ENCODE measurements around the gene RANBP3.
"Not testable (repeated sequence)": the region's sequence is repeated elsewhere in the genome, so short reads cannot be mapped to it uniquely, and the experiment has no call there.

RANBP3 gene

GRCh38 chr19:5966215-5966614 is 11.7 kb downstream of the RANBP3 start:
- DNase-seq (ENCODE audit: low spot score): no peak

DNA sequence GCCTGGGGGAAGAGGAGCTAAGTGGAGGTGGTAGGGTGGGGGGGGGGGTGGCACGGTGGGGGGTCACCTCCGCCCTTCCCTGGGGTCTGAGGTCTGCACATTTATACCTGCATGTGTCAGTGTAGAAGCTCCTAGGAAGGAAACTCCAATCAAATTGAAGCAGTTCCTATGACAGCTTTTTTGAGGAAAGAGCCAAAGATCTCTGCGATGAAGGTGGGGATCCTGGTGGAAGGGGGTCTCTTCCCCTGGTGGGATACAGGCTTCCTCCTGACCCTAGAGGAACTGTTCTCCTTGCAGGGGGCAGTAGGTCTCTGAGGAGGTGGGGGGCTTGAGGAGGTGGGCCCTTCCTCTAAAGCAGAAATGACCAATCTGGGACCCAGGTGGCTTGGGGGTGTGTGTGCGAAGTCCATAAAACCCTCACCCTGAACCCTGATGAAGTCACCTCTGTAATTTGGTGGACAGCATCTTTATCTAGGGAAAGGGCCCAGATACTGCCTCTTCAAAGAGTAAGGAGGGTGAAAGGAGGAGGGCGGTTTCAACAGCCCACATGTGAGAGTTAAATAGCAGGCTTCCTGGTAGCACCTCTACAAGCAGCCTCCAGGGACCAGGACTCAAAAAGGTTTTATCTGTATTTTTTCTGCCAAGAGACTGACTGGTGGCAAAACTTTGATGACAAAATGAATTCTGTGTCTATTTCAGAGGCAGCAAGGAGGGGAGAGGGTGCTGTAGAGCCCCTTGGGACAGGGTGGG is 12.9 kb downstream of the RANBP3 start:
- no peak for DNase-seq (ENCODE audit: low spot score)

GRCh38 chr19:5963855-5964254 is 14.1 kb downstream of the RANBP3 start:
- no peak for DNase-seq (ENCODE audit: low spot score)

DNA sequence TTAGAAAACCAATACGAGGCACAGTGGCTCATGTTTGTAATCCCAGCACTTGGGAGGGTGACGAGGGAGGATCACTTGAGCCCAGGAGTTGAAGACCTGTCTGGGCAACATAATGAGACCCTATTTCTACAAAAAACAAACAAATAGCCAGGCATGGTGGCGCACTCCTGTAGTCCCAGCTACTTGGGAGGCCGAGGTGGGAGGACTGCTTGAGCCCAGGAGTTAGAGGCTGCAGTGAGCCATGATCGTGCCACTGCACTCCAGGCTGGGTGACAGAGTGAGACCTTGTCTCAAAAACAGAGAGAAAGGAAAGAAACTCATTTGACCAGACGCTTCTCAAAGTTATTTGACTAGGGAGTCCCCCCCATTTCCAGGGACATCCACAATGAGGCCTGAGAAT is 14.7 kb downstream of the RANBP3 start:
- DNase-seq (ENCODE audit: low spot score): not testable (repeated sequence)

- no peak for DNase-seq (ENCODE audit: low spot score)
Observed at GRCh38 chr19:5961969-5962945, 15.7 kb downstream of the RANBP3 start.

DNA sequence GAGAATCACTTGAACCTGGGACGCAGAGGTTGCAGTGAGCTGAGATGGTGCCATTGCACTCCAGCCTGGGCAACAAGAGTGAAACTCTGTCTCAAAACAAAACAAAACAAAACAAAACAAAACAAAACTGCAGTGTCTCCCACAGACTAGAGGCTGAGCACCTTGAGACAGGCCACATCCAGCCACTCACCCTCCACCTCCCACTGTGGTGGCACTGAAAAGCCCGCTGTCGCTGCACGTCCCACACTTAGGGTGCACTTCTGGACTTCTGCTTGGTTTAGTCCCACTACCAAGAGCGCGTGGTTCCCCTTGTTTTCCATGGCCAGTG is 16.3 kb downstream of the RANBP3 start:
- DNase-seq (ENCODE audit: low spot score): not testable (repeated sequence)

DNA sequence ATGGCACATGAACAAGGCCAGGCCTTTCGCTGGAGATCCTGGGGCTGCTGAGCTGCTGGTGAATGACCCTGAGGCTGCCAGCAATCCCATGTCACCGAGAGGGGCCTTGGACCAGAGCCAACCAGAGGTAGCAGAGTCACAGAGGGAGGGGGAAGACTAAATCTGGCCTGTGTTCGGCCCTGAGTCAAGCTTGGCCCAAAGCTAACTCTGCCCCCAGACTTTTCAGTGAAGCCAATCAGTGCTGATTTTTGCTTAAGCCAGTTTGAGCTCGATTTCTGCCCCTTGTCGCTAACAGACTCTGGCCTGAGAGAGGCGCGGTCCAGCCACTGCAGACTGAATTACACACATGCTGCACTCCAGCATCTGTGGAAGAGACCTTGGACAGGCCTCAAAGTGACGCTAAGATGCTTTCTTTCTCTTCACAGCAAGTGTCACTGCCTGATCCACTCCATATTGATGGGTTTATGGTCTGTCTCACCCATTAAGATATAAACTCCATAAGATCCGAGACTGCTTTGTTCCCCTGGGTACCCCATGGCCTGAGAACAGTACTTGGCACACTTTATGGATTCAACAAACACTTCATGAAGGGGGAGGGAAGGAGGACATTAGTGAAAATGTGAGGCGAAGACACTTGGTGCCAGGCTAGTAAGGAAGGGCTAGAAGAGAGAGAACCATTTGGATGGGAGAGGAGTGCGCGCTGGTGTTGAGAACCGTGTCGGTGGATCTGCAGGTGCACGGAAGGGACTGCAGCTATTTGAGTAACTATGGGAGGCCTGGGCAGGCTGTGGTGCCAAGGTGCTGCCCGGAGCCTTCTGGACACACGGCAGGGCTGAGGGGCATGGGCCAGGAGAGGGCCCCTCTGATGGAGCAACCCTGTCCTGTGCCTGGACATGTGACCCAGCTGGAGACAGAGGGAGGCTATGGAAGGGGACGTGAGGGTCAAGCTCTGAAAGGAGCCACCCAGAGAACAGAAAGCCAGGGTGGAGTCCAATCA is 17.6 kb downstream of the RANBP3 start:
- DNase-seq (ENCODE audit: low spot score): no peak

GRCh38 chr19:5959260-5960004 is 18.5 kb downstream of the RANBP3 start:
- no peak for DNase-seq (ENCODE audit: low spot score)

DNA sequence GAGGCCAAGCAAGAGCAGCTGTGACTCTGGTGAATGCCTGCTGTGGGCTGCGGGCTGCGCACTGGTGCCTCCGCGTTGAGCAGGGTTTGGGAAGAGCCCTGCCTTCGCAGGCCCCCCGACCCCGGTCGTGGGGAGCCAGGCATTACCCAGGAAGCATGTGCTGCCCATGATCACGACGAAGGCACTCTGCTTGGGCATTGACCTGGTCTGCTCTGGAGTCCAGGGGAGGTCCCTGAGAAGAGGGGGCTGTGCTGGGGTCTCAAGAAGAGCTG is 19.2 kb downstream of the RANBP3 start:
- no peak for DNase-seq (ENCODE audit: low spot score)

DNA sequence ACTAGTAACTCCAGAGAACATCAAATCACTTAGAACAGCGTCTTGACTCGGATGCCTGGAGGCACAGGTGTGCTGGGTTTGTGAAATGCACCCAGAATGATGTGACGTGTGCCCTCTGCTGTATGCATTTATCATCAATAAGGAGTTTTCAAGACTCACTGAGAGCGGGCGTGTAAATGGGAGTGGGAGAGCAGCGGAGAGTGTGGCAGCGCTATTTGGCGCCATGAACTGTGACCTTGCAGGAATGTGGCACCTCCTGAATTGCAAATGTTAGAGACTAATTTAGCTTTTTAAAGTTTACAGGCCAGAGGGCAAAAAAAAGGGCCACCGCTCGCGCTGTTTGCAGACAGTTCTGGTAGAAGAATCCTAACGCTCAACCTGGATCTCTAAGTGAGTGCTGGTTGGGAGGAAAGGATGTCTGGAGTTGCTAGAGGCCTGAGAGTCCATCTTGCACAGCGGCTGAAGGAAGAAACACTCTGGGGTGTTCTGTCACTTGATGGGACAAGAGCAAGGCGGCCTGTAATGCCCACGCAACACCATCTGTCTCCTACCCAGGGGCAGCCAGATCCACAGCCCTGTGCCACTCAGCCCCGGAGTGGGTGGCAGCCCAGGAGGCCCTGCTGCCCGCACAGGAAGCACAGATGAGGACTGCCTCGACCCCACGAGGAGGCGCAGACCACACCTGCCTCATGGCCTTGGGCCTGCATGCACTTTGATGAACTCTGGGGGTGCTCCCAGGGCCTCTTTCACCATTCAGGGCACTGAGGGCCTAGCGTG is 19.7 kb downstream of the RANBP3 start:
- DNase-seq (ENCODE audit: low spot score): no peak

- no peak for DNase-seq (ENCODE audit: low spot score)
Observed at GRCh38 chr19:5957170-5957569, 20.8 kb downstream of the RANBP3 start.

GRCh38 chr19:5956728-5957127 is 21.2 kb downstream of the RANBP3 start:
- no peak for DNase-seq (ENCODE audit: low spot score)

- DNase-seq (ENCODE audit: low spot score): no peak
Observed at GRCh38 chr19:5956323-5956722, 21.6 kb downstream of the RANBP3 start.

GRCh38 chr19:5955636-5955935 is 22.4 kb downstream of the RANBP3 start:
- DNase-seq (ENCODE audit: low spot score): no peak

DNA sequence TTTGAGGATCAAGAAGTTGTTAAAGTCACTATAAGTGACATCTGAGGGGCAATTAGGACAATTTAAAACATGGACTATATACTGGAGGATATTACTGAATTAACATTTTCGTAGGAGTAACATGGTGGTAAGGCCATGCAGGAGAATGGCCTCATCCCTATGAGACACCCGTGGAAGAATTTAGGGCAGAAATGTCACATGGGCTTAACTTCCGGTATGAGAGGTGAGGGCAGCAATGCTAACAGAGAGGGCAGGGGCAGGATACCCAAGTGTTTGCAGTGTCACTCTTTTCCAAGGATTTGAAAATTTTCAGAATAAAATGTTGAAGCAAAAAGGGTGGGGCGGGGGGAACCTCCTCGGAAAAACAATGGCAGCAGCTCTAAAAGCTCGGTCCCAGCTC is 23.6 kb downstream of the RANBP3 start:
- DNase-seq (ENCODE audit: low spot score): no peak

DNA sequence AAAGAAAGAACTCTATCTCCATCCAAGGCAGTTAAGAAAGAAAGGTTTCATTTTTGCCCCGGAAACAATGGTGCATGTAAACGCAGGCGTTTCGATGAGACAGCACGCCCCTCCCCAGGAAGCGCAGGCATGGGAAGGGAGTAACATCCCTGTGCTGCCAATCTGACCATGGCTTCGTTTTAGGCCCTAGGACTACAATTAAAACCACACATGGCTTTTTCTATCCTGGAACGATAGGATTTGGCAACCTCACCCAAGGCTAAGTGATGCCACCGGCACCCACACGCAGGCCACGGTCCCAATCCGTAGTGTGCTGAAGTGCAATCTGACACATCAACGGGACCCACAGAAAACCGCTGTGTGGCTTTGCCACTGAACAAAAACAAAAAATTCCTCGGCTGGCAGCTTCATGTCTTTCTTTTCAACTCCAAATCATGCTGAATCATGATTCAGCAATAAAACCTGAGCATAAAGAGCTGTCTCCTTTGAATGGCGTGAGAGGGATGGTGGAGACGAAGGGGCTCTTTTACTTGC is 24.2 kb downstream of the RANBP3 start:
- no peak for DNase-seq (ENCODE audit: low spot score)

GRCh38 chr19:5953030-5953589 is 24.8 kb downstream of the RANBP3 start:
- no peak for DNase-seq (ENCODE audit: low spot score)

DNA sequence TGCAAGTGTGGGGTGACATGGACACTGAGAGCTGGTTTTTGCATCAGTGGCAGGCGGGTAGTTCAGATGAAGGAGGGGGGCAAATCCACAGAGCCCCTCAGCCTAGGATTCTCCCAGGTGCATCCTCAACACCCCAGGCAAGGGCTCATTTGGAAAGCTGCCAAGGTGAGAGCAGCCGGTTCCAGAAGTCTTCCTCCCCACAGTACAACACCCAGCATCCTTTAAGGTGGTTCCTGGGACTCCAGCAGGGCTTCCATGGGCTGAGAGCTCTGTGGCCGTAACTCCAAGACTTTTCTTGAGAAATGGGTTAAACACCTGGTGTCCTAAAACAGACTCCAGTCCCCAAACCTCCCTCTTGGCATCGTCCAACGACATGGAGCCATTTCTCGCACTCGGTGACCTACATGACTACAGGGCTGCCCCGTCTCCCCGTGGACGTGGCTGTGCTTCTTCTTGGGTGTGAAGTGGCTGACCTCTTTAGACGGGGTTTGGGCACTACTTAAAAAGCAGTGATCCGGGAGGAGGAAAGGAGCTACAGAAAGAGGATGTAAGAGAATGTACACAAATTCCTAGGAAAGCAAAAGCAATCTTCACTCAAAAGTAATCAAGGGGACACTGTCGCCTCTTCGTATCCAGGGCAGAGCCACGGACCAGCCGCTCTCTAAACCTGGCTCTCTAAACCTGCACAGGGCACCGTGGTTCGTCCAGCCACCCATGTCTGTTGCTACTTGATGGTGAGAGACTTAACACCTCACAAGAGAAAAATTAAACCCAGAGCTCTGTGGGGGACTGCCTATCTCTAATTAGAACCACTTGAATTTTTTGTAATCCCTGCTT is 25.5 kb downstream of the RANBP3 start:
- no peak for DNase-seq (ENCODE audit: low spot score)

GRCh38 chr19:5951338-5951861 is 26.5 kb downstream of the RANBP3 start:
- DNase-seq (ENCODE audit: low spot score): no peak
